Heart right ventricle (tissue), 16 donors: ENCODE results near the gene NSG1. TPM values are rescaled to one million over a fixed set of nuclear protein-coding genes. Genes with fewer than 3 reads are reported as not detected.

Experiments used
- ATAC-seq, 8 donors: fragments of 200-7000 bp; cut with Tn5 transposase; one replicate each; pipeline ENCODE4 v1.9.1; 2020; ENCODE audit warnings: mild to moderate bottlenecking in 8 of 8, moderate library complexity in 8 of 8, moderate number of reproducible peaks in 1 of 8
- DNase-seq, 2 donors: peaks; one replicate each; pipeline ENCODE4 v3.0.0-alpha.2; 2020
- H3K27ac ChIP-seq, 10 donors: fragments of 200-600 bp; sonication (generic) in 2 of 10; one replicate each; pipeline versions ENCODE4 v1.5.0 to v1.8.0; 2020 to 2022; ENCODE audit warnings: mild to moderate bottlenecking in 3 of 10
- H3K27me3 ChIP-seq, 7 donors: fragments of 200-600 bp; one replicate each; pipeline ENCODE4 v1.8.0; 2021 to 2022; ENCODE audit warnings: mild to moderate bottlenecking in 2 of 7
- H3K36me3 ChIP-seq, 9 donors: fragments of 200-600 bp; sonication (generic) in 1 of 9; one replicate each; pipeline versions ENCODE4 v1.5.0 to v1.8.0; 2020 to 2022; ENCODE audit warnings: mild to moderate bottlenecking in 2 of 9
- H3K4me1 ChIP-seq, 9 donors: fragments of 200-600 bp; sonication (generic) in 1 of 9; one replicate each; pipeline versions ENCODE4 v1.5.0 to v1.8.0; 2020 to 2022; ENCODE audit warnings: mild to moderate bottlenecking in 4 of 9
- H3K4me3 ChIP-seq, 10 donors: fragments of 200-600 bp; sonication (generic) in 2 of 10; one replicate each; pipeline versions ENCODE4 v1.5.0 to v1.8.0; 2020 to 2022; ENCODE audit warnings: mild to moderate bottlenecking in 7 of 10, moderate library complexity in 2 of 10
- H3K9me3 ChIP-seq, 11 donors: fragments of 200-600 bp in 10 of 11; sonication (generic) in 2 of 11; one replicate each; pipeline versions ENCODE4 v1.5.0 to v1.8.0; 2013 to 2022; ENCODE audit warnings: mild to moderate bottlenecking in 2 of 11, control low read depth in 1 of 11, moderate library complexity in 1 of 11
- WGBS, 2 donors: extraction: QIAGEN DNeasy Blood & Tissue Kit; methylation state at CpG; one replicate each; pipeline ENCODE4 v1.1.7; 2013; ENCODE audit warnings: inconsistent platforms in 1 of 2; 5-methylcytosine and 5-hydroxymethylcytosine counted together
- intact Hi-C, 10 donors: fragments of 100-400 bp; cut with DNase I; formaldehyde crosslinking; loops; one replicate each; pipeline versions ENCODE4 v1.11.1 to v1.14.2; 2022
- polyA plus RNA-seq, 2 donors: library from polyadenylated mRNA; stranded (reverse); fragments of 200-250 nt; gene quantifications; one replicate each; pipeline ENCODE4 v1.2.3, GENCODE V29; 2013
- total RNA-seq, 10 donors: library from RNA; stranded (reverse); fragmentation: NEBNext Ultra II Directional in 3 of 10; extraction: Animal tissue kit (Norgen Biotek cat#: 25700) in 3 of 10; gene quantifications; one replicate each; pipeline versions ENCODE4 v1.2.1 to v1.2.4, GENCODE V29; 2021 to 2023
- TF ChIP-seq, protein P1 (sequence below), 9 donors: fragments of 200-600 bp; sonication (generic) in 2 of 9; IDR thresholded peaks; one replicate each; pipeline versions ENCODE4 v1.5.0 to v1.8.0; 2021 to 2022; ENCODE audit warnings: antibody characterized with exemption in 9 of 9, mild to moderate bottlenecking in 5 of 9, moderate library complexity in 1 of 9
- donor health status: Arrhythmogenic right ventricular cardiomyopathy.
- donor health status: ischemic (EF 13 %, LVEDD 7.1; RV severe dilation, severe dysfunction).
- donor health status: healthy with polysubstance abuse.
- donor health status: DM: no; HTN: yes; CAD: no.
- donor health status: DM: no; HTN: no; CAD: no.
- donor health status: ischemic (EF 25% LVEDD 6.9; RV normal size, moderate dysfunction).
- donor health status: ischemic (EF 25% LVEDD 5.7; RV mildly dilated, moderate dysfunction).
- donor health status: healthy.
- donor health status: DM: yes; HTN: yes; CAD: no.
- donor health status: Ischemic cardiomyopathy.
- donor health status: ischemic (EF 35%, LVEDD 5.7; RV mildly dilated, moderate dysfunction).
- donor health status: nonischemic (EF 11% LVEDD 7.7; RV severe dilation, severe dysfunction).
- donor health status: DM: yes; HTN: yes; CAD: no.
- donor health status: PGD.
- donor health status: ischemic (EF 29% LVEDD 5.4; RV normal size, mild dysfunction).
- donor health status: nonischemic (EF 23%, LVEDD 6.1; RV moderate dilation, normal function).

Gene NSG1
- total and polyA plus RNA-seq, 12 donors: 1.4 to 10.5 (median 3.4) TPM

DNA sequence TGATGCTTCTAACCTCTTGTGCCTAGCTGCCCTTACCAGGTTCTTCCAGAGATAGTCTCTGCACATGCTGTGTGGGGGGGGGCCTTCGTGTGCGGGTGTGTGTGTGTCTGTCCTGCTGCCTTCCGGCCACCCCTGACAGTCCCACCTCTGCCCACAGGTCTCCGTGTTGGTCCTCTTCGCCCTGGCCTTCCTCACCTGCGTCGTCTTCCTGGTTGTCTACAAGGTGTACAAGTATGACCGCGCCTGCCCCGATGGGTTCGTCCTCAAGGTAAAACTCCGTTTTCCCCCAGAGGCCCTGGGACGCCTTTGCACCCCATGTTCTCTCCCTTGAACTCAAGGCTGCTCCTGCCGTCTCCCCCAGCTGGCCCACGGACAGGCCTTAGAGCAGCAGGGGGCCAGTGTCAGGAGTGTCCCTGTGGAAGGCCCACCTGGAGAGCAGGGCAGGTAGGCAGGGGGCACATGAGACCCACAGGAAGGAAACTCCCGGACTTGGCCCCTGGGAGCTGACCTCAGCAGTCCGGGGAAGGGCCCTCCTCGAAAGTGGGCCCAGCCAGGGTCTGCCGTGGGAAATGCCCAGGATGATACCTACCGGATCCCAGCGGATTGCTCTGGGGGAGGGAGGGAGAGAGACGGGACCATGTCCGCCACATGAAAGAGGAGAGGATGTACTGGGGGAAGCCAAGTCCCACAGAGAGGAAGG lies 22.7 kb downstream of the NSG1 start:
- TF ChIP-seq, protein P1, sequence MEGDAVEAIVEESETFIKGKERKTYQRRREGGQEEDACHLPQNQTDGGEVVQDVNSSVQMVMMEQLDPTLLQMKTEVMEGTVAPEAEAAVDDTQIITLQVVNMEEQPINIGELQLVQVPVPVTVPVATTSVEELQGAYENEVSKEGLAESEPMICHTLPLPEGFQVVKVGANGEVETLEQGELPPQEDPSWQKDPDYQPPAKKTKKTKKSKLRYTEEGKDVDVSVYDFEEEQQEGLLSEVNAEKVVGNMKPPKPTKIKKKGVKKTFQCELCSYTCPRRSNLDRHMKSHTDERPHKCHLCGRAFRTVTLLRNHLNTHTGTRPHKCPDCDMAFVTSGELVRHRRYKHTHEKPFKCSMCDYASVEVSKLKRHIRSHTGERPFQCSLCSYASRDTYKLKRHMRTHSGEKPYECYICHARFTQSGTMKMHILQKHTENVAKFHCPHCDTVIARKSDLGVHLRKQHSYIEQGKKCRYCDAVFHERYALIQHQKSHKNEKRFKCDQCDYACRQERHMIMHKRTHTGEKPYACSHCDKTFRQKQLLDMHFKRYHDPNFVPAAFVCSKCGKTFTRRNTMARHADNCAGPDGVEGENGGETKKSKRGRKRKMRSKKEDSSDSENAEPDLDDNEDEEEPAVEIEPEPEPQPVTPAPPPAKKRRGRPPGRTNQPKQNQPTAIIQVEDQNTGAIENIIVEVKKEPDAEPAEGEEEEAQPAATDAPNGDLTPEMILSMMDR (IDR thresholded peaks at IDR 0.05): no peak
- H3K4me1 ChIP-seq: no peaks in the 10 kb centered on the region
- DNase-seq (no peak), ATAC-seq (no peak)
- H3K9me3 ChIP-seq: no peaks in the 10 kb centered on the region
- H3K27ac ChIP-seq: no peak overlapping the region
- peaks cover 0 to 19% (median 6%) of the 10 kb centered on the region in 7 donors for H3K27me3 ChIP-seq
- intact Hi-C loops: no loop called here
- no peaks in the 10 kb centered on the region for H3K36me3 ChIP-seq
- 84 to 86% methylated on average over 23 of the region's 23 CpGs for WGBS, 2 donors
- H3K4me3 ChIP-seq: no peak overlapping the region

DNA sequence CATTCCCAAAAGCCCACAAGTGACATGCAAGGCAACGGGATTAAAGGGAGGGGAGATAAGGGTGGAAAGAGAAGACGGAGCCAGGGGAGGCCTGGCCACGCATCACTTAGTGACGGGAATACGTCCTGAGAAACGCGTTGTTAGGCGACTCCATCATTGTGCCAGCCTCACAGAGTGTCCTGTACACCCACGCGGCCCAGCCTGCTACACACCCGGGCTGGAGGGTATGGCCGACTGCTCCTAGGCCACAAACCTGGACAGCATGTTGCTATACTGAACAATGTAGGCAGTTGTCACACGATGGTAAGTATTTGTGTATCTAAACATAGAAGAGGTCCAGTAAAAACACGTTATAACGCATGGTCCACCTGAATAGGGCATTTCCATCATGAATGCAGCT lies 23.4 kb downstream of the NSG1 start:
- H3K36me3 ChIP-seq: no peaks in the 10 kb centered on the region
- WGBS, 2 donors: 82 to 84% methylated on average over 15 of the region's 15 CpGs
- TF ChIP-seq, protein P1 (IDR thresholded peaks at IDR 0.05): no peak
- DNase-seq: no peak
- H3K27ac ChIP-seq: no peak overlapping the region
- H3K4me3 ChIP-seq: no peak overlapping the region
- H3K4me1 ChIP-seq: no peaks in the 10 kb centered on the region
- ATAC-seq: no peak
- H3K9me3 ChIP-seq: no peaks in the 10 kb centered on the region
- peaks cover 0 to 13% (median 6%) of the 10 kb centered on the region in 7 donors for H3K27me3 ChIP-seq
- intact Hi-C loops: no loop called here

DNA sequence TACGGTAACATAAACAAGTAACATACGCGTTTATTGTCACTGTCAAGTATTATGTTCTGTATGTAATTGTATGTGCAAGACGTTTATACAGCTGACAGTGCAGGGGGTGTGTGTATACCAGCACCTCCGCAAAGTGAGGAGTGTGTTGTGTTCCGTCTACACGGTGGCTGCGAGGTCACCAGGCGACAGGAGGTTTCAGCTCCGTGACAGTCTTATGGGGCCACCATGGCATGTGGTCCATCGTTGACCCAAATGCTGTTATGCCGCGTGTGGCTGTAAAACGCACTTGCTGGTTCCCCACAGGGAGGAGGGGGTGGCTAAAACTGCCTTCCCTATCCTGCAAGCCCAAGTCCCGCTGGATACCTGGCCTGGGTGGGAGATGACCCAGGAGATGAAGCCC lies 25.0 kb downstream of the NSG1 start:
- Histone ChIP-seq H3K27ac (no peak overlapping the region), H3K27me3 (peaks cover 0 to 11% (median 3%) of the 10 kb centered on the region in 7 donors), H3K36me3 (peaks cover 0 to 9% (median 0%) of the 10 kb centered on the region in 9 donors), H3K9me3 (no peaks in the 10 kb centered on the region), H3K4me1 (no peaks in the 10 kb centered on the region), H3K4me3 (no peak overlapping the region)
- ATAC-seq (no peak), DNase-seq (no peak)
- TF ChIP-seq, protein P1 (IDR thresholded peaks at IDR 0.05): no peak
- intact Hi-C loops: no loop called here
- 88 to 92% methylated on average over 15 of the region's 15 CpGs for WGBS, 2 donors

DNA sequence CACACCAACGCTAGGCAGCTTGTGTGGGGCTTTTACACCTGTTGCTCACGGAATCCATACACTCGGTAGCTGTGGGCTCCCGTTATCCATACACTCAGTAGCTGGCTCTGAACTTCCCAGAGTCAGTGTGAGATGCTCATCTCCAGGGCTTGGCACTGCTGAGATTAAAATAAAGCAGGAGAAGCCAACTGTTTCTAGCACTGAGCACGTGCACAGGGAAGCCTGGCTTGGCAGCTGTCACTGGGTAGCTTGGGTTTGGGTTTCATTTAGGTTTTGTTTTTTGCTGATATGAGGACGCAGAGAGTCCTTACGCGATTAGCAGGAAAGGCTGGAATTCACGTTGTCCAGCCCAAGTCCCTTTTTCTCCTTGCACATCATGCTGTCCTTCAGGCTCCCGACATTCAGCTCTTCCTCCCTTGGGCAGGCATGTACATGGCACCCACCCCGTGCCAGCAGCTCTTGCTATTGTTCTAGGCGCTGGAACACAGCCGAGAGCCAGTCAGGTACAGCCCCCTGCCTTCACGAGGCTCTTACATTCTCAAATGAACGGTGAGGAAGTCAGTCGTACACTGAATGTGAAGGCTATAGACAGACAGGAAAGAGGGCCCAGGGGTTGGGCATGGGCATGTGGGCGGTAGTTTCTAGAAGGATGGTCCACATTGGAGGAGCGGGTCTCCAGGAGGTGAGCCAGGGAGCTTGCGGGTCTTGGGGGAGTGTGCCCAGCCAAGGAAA lies 25.9 kb downstream of the NSG1 start:
- Histone ChIP-seq H3K4me1 (no peaks in the 10 kb centered on the region), H3K9me3 (no peaks in the 10 kb centered on the region), H3K4me3 (no peak overlapping the region), H3K36me3 (peaks cover 0 to 16% (median 0%) of the 10 kb centered on the region in 9 donors), H3K27me3 (peaks cover 0 to 4% (median 0%) of the 10 kb centered on the region in 7 donors), H3K27ac (no peak overlapping the region)
- DNase-seq (no peak), ATAC-seq (peak in 2 of 8 donors; percentile 10 to 14)
- intact Hi-C loops: no loop called here
- 80% methylated on average over 19 of the region's 19 CpGs for WGBS, 2 donors
- TF ChIP-seq, protein P1 (IDR thresholded peaks at IDR 0.05): no peak
